ENCODE results near the gene KRTAP5-5.
"Not testable (repeated sequence)": the region's sequence is repeated elsewhere in the genome, so short reads cannot be mapped to it uniquely, and the experiment has no call there.

Gene KRTAP5-5

DNA sequence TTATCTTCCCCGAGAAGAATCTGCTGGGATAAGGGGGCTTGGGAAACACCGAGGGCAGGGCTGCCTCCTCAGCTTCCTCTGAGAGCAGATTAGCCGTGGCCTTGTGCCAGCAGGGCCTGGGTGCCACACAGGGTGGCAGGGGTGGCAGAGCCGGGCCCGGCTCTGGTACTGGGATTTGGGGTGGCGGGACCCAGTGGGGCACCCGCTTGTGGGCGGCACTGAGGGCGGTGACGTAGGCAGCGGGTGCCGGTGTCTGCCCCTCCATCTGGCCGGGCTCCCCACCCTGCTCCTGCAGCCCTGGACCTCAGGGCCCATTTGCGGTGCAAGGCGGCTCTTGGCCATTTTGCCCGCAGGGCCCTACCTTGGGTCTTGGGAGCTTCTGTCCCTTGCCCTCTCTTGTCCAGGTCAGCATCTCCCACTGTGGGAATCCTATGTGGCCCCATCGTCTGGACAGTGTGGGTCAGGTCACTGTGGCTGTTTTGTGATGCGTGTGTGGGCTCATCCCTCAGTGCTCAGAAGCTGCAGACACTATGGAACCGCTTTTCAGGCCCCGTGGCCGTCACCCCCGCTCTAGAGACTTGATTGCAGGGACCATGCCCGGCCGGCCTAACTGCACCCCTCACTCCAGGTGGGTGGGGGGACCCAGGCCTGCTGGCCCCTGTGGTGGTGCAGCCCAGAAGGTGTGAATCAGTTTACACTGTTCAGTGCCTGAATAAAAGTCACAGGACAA is 37.7 kb downstream of the KRTAP5-5 start:
- no peak for DNase-seq (ENCODE audit: insufficient read length, low spot score)
- FAIRE-seq: no peak
- TF ChIP-seq POLR2A (IDR thresholded peaks at IDR 0.05; ENCODE audit: low read depth, low read length): no peak

DNA sequence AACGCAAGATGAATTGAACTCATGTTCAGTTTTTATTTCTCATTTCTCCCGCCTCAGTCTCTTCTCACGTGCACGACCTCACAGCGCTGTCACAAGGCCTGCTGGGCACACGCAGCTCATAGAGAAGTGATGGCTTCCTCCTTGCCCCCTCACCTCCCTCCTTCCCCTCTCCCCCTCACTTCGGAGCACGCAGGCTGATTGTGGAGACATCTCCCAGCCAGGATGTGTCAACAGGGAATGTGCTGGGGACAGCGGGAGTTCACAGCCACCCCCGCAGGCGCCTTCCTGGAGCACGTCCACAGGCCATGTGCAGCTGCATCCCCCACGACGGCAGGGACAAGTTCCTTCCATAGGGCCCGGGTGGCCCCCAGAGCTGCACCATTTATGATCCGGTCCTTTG is 38.3 kb downstream of the KRTAP5-5 start:
- DNase-seq (ENCODE audit: insufficient read length, low spot score): no peak
- no peak for TF ChIP-seq POLR2A (IDR thresholded peaks at IDR 0.05; ENCODE audit: low read depth, low read length)
- no peak for FAIRE-seq

GRCh38 chr11:1668911-1669473 is 39.4 kb downstream of the KRTAP5-5 start:
- TF ChIP-seq POLR2A (IDR thresholded peaks at IDR 0.05; ENCODE audit: low read depth, low read length): no peak
- DNase-seq (ENCODE audit: insufficient read length, low spot score) (no peak), FAIRE-seq (no peak)

DNA sequence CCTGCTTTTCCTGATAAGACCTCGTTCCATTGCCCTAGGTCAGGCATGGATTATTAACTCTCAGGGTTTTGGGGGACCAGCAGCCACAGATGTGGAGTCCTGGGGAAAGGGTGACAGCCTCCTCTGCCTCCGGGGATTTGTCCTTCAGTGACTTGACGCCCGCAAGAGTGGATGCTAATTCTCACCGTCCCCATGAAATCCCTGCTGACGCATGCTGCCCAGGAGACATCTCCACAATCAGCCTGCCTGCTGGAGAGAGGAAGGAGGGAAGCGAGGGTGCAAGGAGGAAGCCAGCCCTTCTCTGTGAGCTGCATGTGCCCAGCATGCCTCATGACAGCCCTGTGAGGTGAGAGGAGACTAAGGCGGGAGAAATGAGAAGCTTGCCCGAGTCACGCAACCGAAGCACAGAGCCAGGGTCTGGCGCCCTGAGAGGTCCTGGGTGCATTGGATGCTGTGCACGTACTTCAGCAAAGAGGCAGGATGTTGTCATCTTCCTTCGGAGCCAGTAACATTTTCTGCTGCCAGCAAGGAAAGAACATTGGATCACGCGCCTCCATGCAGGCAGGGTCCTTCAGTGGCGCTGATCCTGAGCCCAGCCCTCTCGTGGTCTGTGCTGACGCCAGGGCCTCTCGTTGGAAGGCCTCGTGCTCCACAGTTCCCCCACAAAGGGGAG is 40.1 kb downstream of the KRTAP5-5 start:
- TF ChIP-seq POLR2A (IDR thresholded peaks at IDR 0.05; ENCODE audit: low read depth, low read length): no peak

GRCh38 chr11:1670457-1670856 is 40.9 kb downstream of the KRTAP5-5 start:
- not testable (repeated sequence) for FAIRE-seq; DNase-seq (ENCODE audit: insufficient read length, low spot score)

More for the DNA sequence above, 40.1 kb downstream of the KRTAP5-5 start:
- DNase-seq (ENCODE audit: insufficient read length, low spot score): no peak
- no peak for FAIRE-seq

GRCh38 chr11:1670905-1671371 is 41.4 kb downstream of the KRTAP5-5 start:
- FAIRE-seq (no peak), DNase-seq (ENCODE audit: insufficient read length, low spot score) (no peak)
- no peak for TF ChIP-seq POLR2A (IDR thresholded peaks at IDR 0.05; ENCODE audit: low read depth, low read length)

DNA sequence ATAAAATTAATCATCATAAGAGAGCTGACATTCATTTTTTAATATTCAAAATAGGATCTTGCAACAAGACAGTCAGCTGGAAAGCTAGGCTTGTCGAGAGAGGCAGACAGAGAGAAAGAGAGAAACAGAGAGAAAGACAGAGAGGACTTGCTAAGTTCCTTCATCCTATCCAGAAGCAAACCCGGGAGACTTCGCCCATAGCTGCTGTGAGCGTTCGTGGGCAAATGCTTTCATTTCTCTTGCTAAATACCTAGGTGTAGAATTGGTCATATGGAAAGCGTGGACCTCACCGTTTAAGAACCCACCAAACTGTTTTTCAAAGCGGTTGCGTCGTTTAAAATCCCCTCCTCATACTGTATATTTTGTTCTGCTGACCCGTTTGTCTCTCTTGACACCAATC is 42.1 kb downstream of the KRTAP5-5 start:
- FAIRE-seq: no peak
- no peak for TF ChIP-seq POLR2A (IDR thresholded peaks at IDR 0.05; ENCODE audit: low read depth, low read length)
- no peak for DNase-seq (ENCODE audit: insufficient read length, low spot score)

GRCh38 chr11:1672613-1673350 is 43.2 kb downstream of the KRTAP5-5 start:
- no peak for FAIRE-seq
- TF ChIP-seq POLR2A (IDR thresholded peaks at IDR 0.05; ENCODE audit: low read depth, low read length): no peak
- no peak for DNase-seq (ENCODE audit: insufficient read length, low spot score)

GRCh38 chr11:1673446-1674172 is 44.0 kb downstream of the KRTAP5-5 start:
- TF ChIP-seq POLR2A (IDR thresholded peaks at IDR 0.05; ENCODE audit: low read depth, low read length): no peak
- DNase-seq (ENCODE audit: insufficient read length, low spot score) (no peak), FAIRE-seq (no peak)

GRCh38 chr11:1674173-1675131 is 44.9 kb downstream of the KRTAP5-5 start:
- TF ChIP-seq POLR2A (IDR thresholded peaks at IDR 0.05; ENCODE audit: low read depth, low read length): no peak
- no peak for DNase-seq (ENCODE audit: insufficient read length, low spot score)
- no peak for FAIRE-seq

DNA sequence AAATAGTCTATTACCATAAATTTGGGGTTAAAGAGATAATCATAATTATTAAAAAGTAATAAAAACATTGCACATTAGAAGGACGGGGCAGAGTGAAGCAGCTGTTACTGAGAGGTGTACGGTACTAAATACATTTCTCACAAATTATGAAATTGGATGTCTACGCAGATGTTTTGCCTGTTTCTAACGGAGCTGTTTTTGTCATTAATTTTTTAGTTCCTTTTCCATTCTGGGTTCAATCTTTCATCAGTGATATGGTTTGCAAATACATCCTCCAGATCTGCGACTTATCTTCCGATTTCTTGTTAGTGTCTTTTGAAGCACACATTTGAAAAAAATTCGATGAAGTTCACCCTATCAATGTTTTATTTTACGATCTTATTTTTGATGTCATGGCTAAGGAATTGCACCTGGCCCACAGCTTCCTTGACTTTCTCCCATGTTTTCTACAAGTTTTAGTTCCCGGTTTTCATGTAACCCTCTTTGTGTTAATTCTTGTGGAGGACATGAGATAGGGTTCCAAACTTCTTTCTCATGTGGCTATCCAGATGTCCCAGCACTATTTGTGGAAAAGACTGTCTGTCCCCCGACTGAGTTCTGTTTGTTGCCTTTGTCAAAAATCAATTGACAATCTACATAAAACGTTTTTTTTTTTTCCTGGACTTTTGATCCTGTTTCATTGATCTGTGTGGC is 46.1 kb downstream of the KRTAP5-5 start:
- no peak for FAIRE-seq
- no peak for TF ChIP-seq POLR2A (IDR thresholded peaks at IDR 0.05; ENCODE audit: low read depth, low read length)
- no peak for DNase-seq (ENCODE audit: insufficient read length, low spot score)

GRCh38 chr11:1676229-1676740 is 46.7 kb downstream of the KRTAP5-5 start:
- TF ChIP-seq POLR2A (IDR thresholded peaks at IDR 0.05; ENCODE audit: low read depth, low read length): no peak
- FAIRE-seq (no peak), DNase-seq (ENCODE audit: insufficient read length, low spot score) (no peak)

Data from H54 (cell line).